Hepatocyte (in vitro differentiated cells): ENCODE results near the gene LGR5. TPM values are rescaled to one million over a fixed set of nuclear protein-coding genes. Genes with fewer than 3 reads are reported as not detected.
"Not testable (repeated sequence)": the region's sequence is repeated elsewhere in the genome, so short reads cannot be mapped to it uniquely, and the experiment has no call there.

Experiments
- DNase-seq: peaks from one replicate; pipeline ENCODE4 v3.0.0-alpha.2; 2016; ENCODE audit warnings: low spot score
- H2AFZ ChIP-seq: fragments of 200-600 bp; sonication (generic); 2 replicates; pipeline ENCODE4 v1.6.0; 2016; ENCODE audit warnings: antibody characterized with exemption, mild to moderate bottlenecking
- H3K27ac ChIP-seq: fragments of 200-600 bp; sonication (generic); 2 replicates; pipeline ENCODE4 v1.5.1; 2016; ENCODE audit warnings: mild to moderate bottlenecking
- H3K27me3 ChIP-seq: fragments of 200-600 bp; sonication (generic); 2 replicates; pipeline ENCODE4 v1.6.1; 2016
- H3K36me3 ChIP-seq: fragments of 200-600 bp; sonication (generic); replicated peaks from 2 replicates; pipeline ENCODE4 v1.5.1; 2016; ENCODE audit warnings: low read depth; ENCODE audit not compliant: insufficient read depth
- H3K4me1 ChIP-seq: fragments of 200-600 bp; sonication (generic); 2 replicates; pipeline ENCODE4 v1.5.1; 2016; ENCODE audit warnings: mild to moderate bottlenecking, moderate library complexity; ENCODE audit not compliant: insufficient read depth
- H3K4me2 ChIP-seq: fragments of 200-600 bp; sonication (generic); 2 replicates; pipeline ENCODE4 v1.6.0; 2016
- H3K4me3 ChIP-seq: fragments of 200-600 bp; sonication (generic); 2 replicates; pipeline ENCODE4 v1.5.1; 2016; ENCODE audit warnings: mild to moderate bottlenecking
- H3K79me2 ChIP-seq: fragments of 200-600 bp; sonication (generic); 2 replicates; pipeline ENCODE4 v1.6.0; 2017; ENCODE audit warnings: mild to moderate bottlenecking
- H3K9me2 ChIP-seq: fragments of 200-600 bp; sonication (generic); replicated peaks from 2 replicates; pipeline ENCODE4 v1.6.0; 2017; ENCODE audit warnings: mild to moderate bottlenecking; ENCODE audit not compliant: insufficient read depth
- H3K9me3 ChIP-seq: fragments of 200-600 bp; sonication (generic); 2 replicates; pipeline ENCODE4 v1.5.1; 2016; ENCODE audit warnings: low read depth, mild to moderate bottlenecking
- H4K20me1 ChIP-seq: fragments of 200-600 bp; sonication (generic); 2 replicates; pipeline ENCODE4 v1.6.0; 2016; ENCODE audit warnings: mild to moderate bottlenecking; ENCODE audit not compliant: insufficient read depth, poor library complexity, severe bottlenecking
- CTCF ChIP-seq: fragments of 200-600 bp; sonication (generic); IDR thresholded peaks from 2 replicates; pipeline ENCODE4 v1.5.1; 2016; ENCODE audit warnings: antibody characterized with exemption, mild to moderate bottlenecking; ENCODE audit not compliant: poor library complexity
- EZH2 ChIP-seq: fragments of 200-600 bp; sonication (generic); IDR thresholded peaks from 2 replicates; pipeline ENCODE4 v1.6.1; 2016; ENCODE audit warnings: antibody characterized with exemption, mild to moderate bottlenecking, borderline replicate concordance
- EZH2phosphoT487 ChIP-seq: fragments of 200-600 bp; sonication (generic); IDR thresholded peaks from one replicate; pipeline ENCODE4 v1.6.1; 2018; ENCODE audit warnings: antibody characterized with exemption, mild to moderate bottlenecking, low read depth, moderate library complexity; ENCODE audit not compliant: unreplicated experiment, severe bottlenecking
- WGBS: methylation state at CpG from one replicate; pipeline ENCODE4 v1.1.6; 2016; ENCODE audit warnings: low lambda C conversion rate; ENCODE audit errors: missing lambda C conversion rate; 5-methylcytosine and 5-hydroxymethylcytosine counted together
- polyA plus RNA-seq: library from polyadenylated mRNA; unstranded; fragments of >200 nt; fragmentation: Nextera tagmentation; extraction: Ambion mirVana; gene quantifications from 2 replicates; pipeline ENCODE4 v1.2.1, GENCODE V29; 2016
- total RNA-seq: library from RNA; depleted of rRNA; stranded (reverse); fragments of >200 nt; gene quantifications from 2 replicates; pipeline ENCODE4 v1.2.3, GENCODE V29; 2014

Gene LGR5
- total and polyA plus RNA-seq, 2 experiments from 2014 or later, result 4.4 to 5.7 TPM

- no peaks in the 10 kb centered on the region for H4K20me1 ChIP-seq
- H3K4me3 ChIP-seq, result no peak overlapping the region
- WGBS, result 89% methylated on average over 8 of the region's 8 CpGs
- H3K27me3 ChIP-seq, result no peaks in the 10 kb centered on the region
- no peak overlapping the region for H2AFZ ChIP-seq
- no peaks in the 10 kb centered on the region for H3K9me3 ChIP-seq
- no peak overlapping the region for H3K27ac ChIP-seq
- no peak for TF ChIP-seq EZH2phosphoT487
- H3K9me2 ChIP-seq, result no peaks in the 10 kb centered on the region
- H3K4me2 ChIP-seq, result no peak overlapping the region
- H3K36me3 ChIP-seq, result no peaks in the 10 kb centered on the region
- no peaks in the 10 kb centered on the region for H3K79me2 ChIP-seq
- H3K4me1 ChIP-seq, result no peaks in the 10 kb centered on the region
- no peak for DNase-seq
Observed at GRCh38 chr12:71484272-71484905, 44.8 kb downstream of the LGR5 start.

- H3K27me3 ChIP-seq, H3K4me2 ChIP-seq, H3K9me3 ChIP-seq, H3K9me2 ChIP-seq, H3K27ac ChIP-seq, H3K36me3 ChIP-seq, H2AFZ ChIP-seq, H3K79me2 ChIP-seq, H3K4me3 ChIP-seq, H3K4me1 ChIP-seq, DNase-seq, H4K20me1 ChIP-seq: not testable (repeated sequence)
- 91% methylated on average over 2 of the region's 2 CpGs for WGBS
Observed at GRCh38 chr12:71490844-71491243, 51.2 kb downstream of the LGR5 start.

GRCh38 chr12:71492604-71493003, 53.0 kb downstream of the LGR5 start:
- Histone ChIP-seq H3K79me2 (no peaks in the 10 kb centered on the region), H3K9me2 (no peaks in the 10 kb centered on the region), H3K9me3 (no peaks in the 10 kb centered on the region), H3K4me1 (peaks cover 3% of the 10 kb centered on the region), H4K20me1 (no peaks in the 10 kb centered on the region), H3K4me2 (peak overlapping the region; percentile 36), H3K27ac (peak overlapping the region; percentile 2), H3K36me3 (no peaks in the 10 kb centered on the region), H3K4me3 (no peak overlapping the region), H2AFZ (no peak overlapping the region), H3K27me3 (no peaks in the 10 kb centered on the region)
- WGBS, result 76% methylated on average over 2 of the region's 2 CpGs
- TF ChIP-seq EZH2phosphoT487 (no peak), EZH2 (no peak), CTCF (no peak)
- no peak for DNase-seq

- TF ChIP-seq CTCF (no peak), EZH2 (no peak), EZH2phosphoT487 (no peak)
- Histone ChIP-seq H3K27ac (no peak overlapping the region), H3K9me3 (no peaks in the 10 kb centered on the region), H3K36me3 (no peaks in the 10 kb centered on the region), H3K4me2 (no peak overlapping the region), H3K27me3 (no peaks in the 10 kb centered on the region), H3K4me1 (no peaks in the 10 kb centered on the region), H3K9me2 (no peaks in the 10 kb centered on the region), H3K4me3 (no peak overlapping the region), H4K20me1 (no peaks in the 10 kb centered on the region), H2AFZ (no peak overlapping the region), H3K79me2 (no peaks in the 10 kb centered on the region)
- no peak for DNase-seq
- 98% methylated on average over 4 of the region's 4 CpGs for WGBS
Observed at GRCh38 chr12:71499834-71500233, 60.2 kb downstream of the LGR5 start.
